IMR-90 (cell line): ENCODE data around the gene OR4B1. TPM values are rescaled to one million over a fixed set of nuclear protein-coding genes. Genes with fewer than 3 reads are reported as not detected.
A peak's percentile ranks its signal among the peaks of the same experiment; 100 is the strongest.

Experiments used
- ATAC-seq: fragments of 200-7000 bp; cut with Tn5 transposase; 2 replicates; pipeline ENCODE4 v1.9.1; 2020; ENCODE audit warnings: low read depth, mild to moderate bottlenecking, moderate library complexity
- BruUV-seq: library from RNA; stranded (reverse); fragments of 400-500 nt; replicated peaks from 2 replicates; lab custom pipeline; 2021; lab: Mats Ljungman, UMichigan
- CTCF ChIA-PET: fragments of 300-600 bp; formaldehyde crosslinking; extraction: SDS; loops from one replicate; lab custom pipeline; 2021; ENCODE audit warnings: antibody characterized with exemption; lab: Yijun Ruan, JAX
- POLR2A ChIA-PET: fragments of 300-600 bp; sonication (Branson Sonifier 250); formaldehyde crosslinking; loops from one replicate; lab custom pipeline; 2022; ENCODE audit warnings: antibody characterized with exemption; ENCODE audit not compliant: unreplicated experiment; lab: Charles Lee
- DNase-seq: peaks from one replicate; pipeline ENCODE4 v3.0.0; 2013
- H2AFZ ChIP-seq: replicated peaks from 2 replicates; pipeline ENCODE3; 2013; ENCODE audit warnings: low read length, mild to moderate bottlenecking; ENCODE audit not compliant: poor library complexity
- H2AK5ac ChIP-seq: 2 replicates; pipeline ENCODE4 v1.6.1; 2013; ENCODE audit warnings: low read depth, low read length, inconsistent platforms
- H2AK9ac ChIP-seq: replicated peaks from 2 replicates; pipeline ENCODE3; 2013; ENCODE audit warnings: mild to moderate bottlenecking, low read depth, low read length, moderate library complexity; ENCODE audit not compliant: poor library complexity
- H2BK120ac ChIP-seq: 2 replicates; pipeline ENCODE4 v1.6.1; 2013; ENCODE audit warnings: low read depth, low read length, inconsistent platforms
- H2BK15ac ChIP-seq: 3 replicates; pipeline ENCODE4 v1.6.1; 2013; ENCODE audit warnings: low read depth, low read length, inconsistent platforms
- H2BK20ac ChIP-seq: 2 replicates; pipeline ENCODE4 v1.6.1; 2013; ENCODE audit warnings: low read depth, mild to moderate bottlenecking, inconsistent platforms, low read length, moderate library complexity
- H2BK5ac ChIP-seq: 2 replicates; pipeline ENCODE4 v1.6.1; 2013; ENCODE audit warnings: mild to moderate bottlenecking, low read depth, low read length, inconsistent platforms; ENCODE audit not compliant: poor library complexity, severe bottlenecking
- H3K14ac ChIP-seq: replicated peaks from 2 replicates; pipeline ENCODE4 v1.6.1; 2013; ENCODE audit warnings: low read depth, low read length, inconsistent platforms
- H3K18ac ChIP-seq: 2 replicates; pipeline ENCODE4 v1.6.1; 2013; ENCODE audit warnings: low read depth, low read length, control low read depth
- H3K23ac ChIP-seq: 2 replicates; pipeline ENCODE4 v1.6.1; 2013; ENCODE audit warnings: low read depth, low read length, inconsistent platforms
- H3K27ac ChIP-seq: 2 replicates; pipeline ENCODE4 v1.5.1; 2013; ENCODE audit warnings: mild to moderate bottlenecking, control low read depth, low read length; ENCODE audit not compliant: insufficient read depth
- H3K27me3 ChIP-seq: 2 replicates; pipeline ENCODE4 v1.6.1; 2013; ENCODE audit warnings: low read length; ENCODE audit not compliant: control insufficient read depth, insufficient read depth
- H3K36me3 ChIP-seq: 2 replicates; pipeline ENCODE4 v1.6.1; 2013; ENCODE audit warnings: low read length, mixed read lengths; ENCODE audit not compliant: control insufficient read depth, insufficient read depth
- H3K4ac ChIP-seq: 2 replicates; pipeline ENCODE4 v1.6.1; 2013; ENCODE audit warnings: low read depth, low read length, inconsistent platforms
- H3K4me1 ChIP-seq: 2 replicates; pipeline ENCODE4 v1.6.1; 2013; ENCODE audit warnings: low read length, mixed read lengths; ENCODE audit not compliant: control insufficient read depth, insufficient read depth
- H3K4me2 ChIP-seq: 2 replicates; pipeline ENCODE4 v1.6.1; 2013; ENCODE audit warnings: low read depth, mild to moderate bottlenecking, control low read depth, low read length, moderate library complexity
- H3K4me3 ChIP-seq: 2 replicates; pipeline ENCODE4 v1.5.1; 2013; ENCODE audit warnings: low read depth, mild to moderate bottlenecking, control low read depth, low read length, moderate library complexity; ENCODE audit not compliant: insufficient read depth
- H3K56ac ChIP-seq: 2 replicates; pipeline ENCODE4 v1.6.1; 2013; ENCODE audit warnings: low read length, inconsistent platforms; ENCODE audit not compliant: insufficient read depth; ENCODE audit errors: extremely low read depth
- H3K79me1 ChIP-seq, 2 experiments: 2 replicates each; pipeline ENCODE4 v1.6.1; 2013; ENCODE audit warnings: low read length in 2 of 2, inconsistent platforms in 1 of 2, low read depth in 1 of 2
- H3K9ac ChIP-seq: 2 replicates; pipeline ENCODE4 v1.6.1; 2013; ENCODE audit warnings: low read depth, low read length, control low read depth
- H3K9me1 ChIP-seq: 2 replicates; pipeline ENCODE4 v1.6.1; 2013; ENCODE audit warnings: low read length, inconsistent platforms; ENCODE audit not compliant: insufficient read depth
- H3K9me3 ChIP-seq: 2 replicates; pipeline ENCODE4 v1.6.1; 2013; ENCODE audit warnings: low read length; ENCODE audit not compliant: control insufficient read depth, insufficient read depth
- H4K20me1 ChIP-seq: 2 replicates; pipeline ENCODE4 v1.6.1; 2013; ENCODE audit warnings: low read length, inconsistent platforms; ENCODE audit not compliant: insufficient read depth
- H4K5ac ChIP-seq: 2 replicates; pipeline ENCODE4 v1.6.1; 2013; ENCODE audit warnings: mild to moderate bottlenecking, low read depth, low read length, control low read depth
- H4K8ac ChIP-seq, 2 experiments: 2 replicates each; pipeline ENCODE4 v1.6.1; 2013; ENCODE audit warnings: low read depth in 2 of 2, low read length in 2 of 2, control low read depth in 1 of 2, inconsistent platforms in 1 of 2
- H4K91ac ChIP-seq: 2 replicates; pipeline ENCODE4 v1.6.1; 2013; ENCODE audit warnings: low read depth, low read length, inconsistent platforms; ENCODE audit not compliant: insufficient read depth
- BHLHE40 ChIP-seq: fragments of 150-350 bp; IDR thresholded peaks from 2 replicates; pipeline ENCODE4 v1.6.1; 2016; ENCODE audit warnings: mild to moderate bottlenecking, low read depth, low read length
- CEBPB ChIP-seq: IDR thresholded peaks from 2 replicates; pipeline ENCODE4 v1.6.1; 2012; ENCODE audit warnings: low read depth, low read length, improper control_type of control experiment
- CTCF ChIP-seq: conservative IDR thresholded peaks from 2 replicates; pipeline ENCODE4 v1.5.1; 2012; ENCODE audit warnings: mild to moderate bottlenecking, low read depth, low read length, improper control_type of control experiment
- FOS ChIP-seq: fragments of 150-350 bp; IDR thresholded peaks from 2 replicates; pipeline ENCODE4 v1.6.1; 2016; ENCODE audit warnings: low read depth, low read length
- MAFK ChIP-seq: IDR thresholded peaks from 2 replicates; pipeline ENCODE4 v1.6.1; 2012; ENCODE audit warnings: low read depth, low read length, improper control_type of control experiment
- MAZ ChIP-seq: IDR thresholded peaks from 2 replicates; pipeline ENCODE4 v1.6.1; 2012; ENCODE audit warnings: low read depth, mild to moderate bottlenecking, low read length, improper control_type of control experiment, moderate library complexity, borderline replicate concordance
- MXI1 ChIP-seq: IDR thresholded peaks from 2 replicates; pipeline ENCODE4 v1.6.1; 2012; ENCODE audit warnings: low read depth, mild to moderate bottlenecking, low read length, moderate library complexity, borderline replicate concordance
- NFE2L2 ChIP-seq: fragments of 150-350 bp; IDR thresholded peaks from 2 replicates; pipeline ENCODE4 v1.6.1; 2016; ENCODE audit warnings: low read depth, mild to moderate bottlenecking, low read length
- POLR2A ChIP-seq: IDR thresholded peaks from 2 replicates; pipeline ENCODE4 v1.6.1; 2012; ENCODE audit warnings: mild to moderate bottlenecking, low read depth, low read length
- RAD21 ChIP-seq: IDR thresholded peaks from 2 replicates; pipeline ENCODE4 v1.6.1; 2012; ENCODE audit warnings: low read length, improper control_type of control experiment
- RCOR1 ChIP-seq: IDR thresholded peaks from 2 replicates; pipeline ENCODE4 v1.6.1; 2012; ENCODE audit warnings: mild to moderate bottlenecking, low read length, improper control_type of control experiment; ENCODE audit not compliant: insufficient replicate concordance
- SMC3 ChIP-seq: fragments of 150-350 bp; IDR thresholded peaks from 2 replicates; pipeline ENCODE4 v1.6.1; 2016; ENCODE audit warnings: low read depth, mild to moderate bottlenecking, antibody characterized with exemption, low read length, moderate library complexity
- WGBS, 2 experiments: methylation state at CpG; one replicate each; pipeline versions ENCODE4 v1.1.5 to v1.1.7; 2013; ENCODE audit warnings: missing lambda C conversion rate in 2 of 2; ENCODE audit not compliant: insufficient read length in 1 of 2; ENCODE audit errors: extremely low coverage in 2 of 2; 5-methylcytosine and 5-hydroxymethylcytosine counted together
- dilution Hi-C: fragments of 300-500 bp; cut with HindIII; formaldehyde crosslinking; loops from one replicate; pipeline ENCODE4 v1.14.3; 2018; ENCODE audit warnings: low sequenced_read_pairs; ENCODE audit not compliant: unreplicated experiment
- in situ Hi-C: fragments of 300-500 bp; cut with MboI; formaldehyde crosslinking; loops from 3 replicates; pipeline ENCODE4 v1.14.3; 2019; ENCODE audit warnings: low sequenced_read_pairs, inconsistent platforms, mixed read lengths
- intact Hi-C: fragments of 100-400 bp; cut with micrococcal nuclease; formaldehyde crosslinking; loops from 2 replicates; pipeline ENCODE4 v1.10.0; 2022
- polyA plus RNA-seq, 3 experiments: library from polyadenylated mRNA; depleted of rRNA; stranded (reverse); fragments of >200 nt; gene quantifications; 2 replicates each; pipeline ENCODE4 v1.2.3, GENCODE V29; 2012; ENCODE audit warnings: low replicate concordance in 1 of 3
- total RNA-seq: library from RNA; depleted of rRNA; stranded (reverse); fragments of >200 nt; gene quantifications from 2 replicates; pipeline ENCODE4 v1.2.3, GENCODE V29; 2012
- TF ChIP-seq, protein P1 (sequence below): fragments of 150-350 bp; IDR thresholded peaks from 2 replicates; pipeline ENCODE4 v1.6.1; 2017; ENCODE audit warnings: mild to moderate bottlenecking, antibody characterized with exemption, low read length, low read depth
- TF ChIP-seq, protein P2 (sequence below): fragments of 150-350 bp; IDR thresholded peaks from 2 replicates; pipeline ENCODE4 v1.6.1; 2016; ENCODE audit warnings: low read depth, mild to moderate bottlenecking, low read length, moderate library complexity, borderline replicate concordance

Gene OR4B1
- total and polyA plus RNA-seq, 2 of the 4 experiments (the other 2 are of a cell fraction) = not detected

- no peaks in the 10 kb centered on the region for H3K36me3 ChIP-seq
- no peaks in the 10 kb centered on the region for H3K9me3 ChIP-seq
- H3K4me2 ChIP-seq = peak overlapping the region; percentile 35
- H3K9ac ChIP-seq = no peak overlapping the region
- no peak overlapping the region for H3K14ac ChIP-seq
- peaks cover 12% of the 10 kb centered on the region for H3K4me1 ChIP-seq
- intact Hi-C loops (loop anchor here (2.0 to 5.0 kb wide), 2 partner anchors 134 to 1824 kb away; partner anchors contain the start of gene OR4S1), in situ Hi-C loops (no loop called here), dilution Hi-C loops (no loop called here)
- ATAC-seq = peak; percentile 80
- POLR2A ChIA-PET = no interaction called here
- no peak overlapping the region for H2BK5ac ChIP-seq
- H3K4me3 ChIP-seq = no peak overlapping the region
- no peak overlapping the region for H4K5ac ChIP-seq
- no peak overlapping the region for H2BK15ac ChIP-seq
- H3K27me3 ChIP-seq = no peaks in the 10 kb centered on the region; the same call in 1 of the 2 replicates
- H3K23ac ChIP-seq = no peak overlapping the region
- H2BK20ac ChIP-seq = no peak overlapping the region
- H3K79me1 ChIP-seq = 0 out of 4 replicates have a peak, but pooled peaks cover 0 to 4% of the 10 kb centered on the region in 2 experiments
- no TSS peak for BruUV-seq
- H3K27ac ChIP-seq = no peak overlapping the region
- H3K4ac ChIP-seq = 0 out of 2 replicates have a peak overlapping the region, but pooled peaks have one; percentile 13
- no peaks in the 10 kb centered on the region for H4K20me1 ChIP-seq
- no peak overlapping the region; a peak in 1 of 4 replicates for H4K8ac ChIP-seq
- peak; percentile 69 for DNase-seq
- peaks cover 14% of the 10 kb centered on the region for H3K9me1 ChIP-seq
- no peak overlapping the region for H3K18ac ChIP-seq
- no peak overlapping the region for H2BK120ac ChIP-seq
- H2AK9ac ChIP-seq = no peak overlapping the region
- peak overlapping the region; percentile 25 for H2AFZ ChIP-seq
- no peak overlapping the region for H3K56ac ChIP-seq
- no peak overlapping the region for H2AK5ac ChIP-seq
- 34% methylated on average over 7 of the region's 14 CpGs; no CpG with 5 or more reads in 1 of the 2 experiments for WGBS, 2 experiments
- no peak overlapping the region for H4K91ac ChIP-seq
- CTCF ChIA-PET = interaction anchor here (0.6 to 1.0 kb wide), 4 partner anchors 10 to 216 kb away, joined by 3 to 4 read pairs (median 4); no protein-coding TSS in a partner anchor
- TF ChIP-seq BHLHE40 = no peak
- TF ChIP-seq, protein P1, sequence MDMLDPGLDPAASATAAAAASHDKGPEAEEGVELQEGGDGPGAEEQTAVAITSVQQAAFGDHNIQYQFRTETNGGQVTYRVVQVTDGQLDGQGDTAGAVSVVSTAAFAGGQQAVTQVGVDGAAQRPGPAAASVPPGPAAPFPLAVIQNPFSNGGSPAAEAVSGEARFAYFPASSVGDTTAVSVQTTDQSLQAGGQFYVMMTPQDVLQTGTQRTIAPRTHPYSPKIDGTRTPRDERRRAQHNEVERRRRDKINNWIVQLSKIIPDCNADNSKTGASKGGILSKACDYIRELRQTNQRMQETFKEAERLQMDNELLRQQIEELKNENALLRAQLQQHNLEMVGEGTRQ = no peak
- TF ChIP-seq, protein P2, sequence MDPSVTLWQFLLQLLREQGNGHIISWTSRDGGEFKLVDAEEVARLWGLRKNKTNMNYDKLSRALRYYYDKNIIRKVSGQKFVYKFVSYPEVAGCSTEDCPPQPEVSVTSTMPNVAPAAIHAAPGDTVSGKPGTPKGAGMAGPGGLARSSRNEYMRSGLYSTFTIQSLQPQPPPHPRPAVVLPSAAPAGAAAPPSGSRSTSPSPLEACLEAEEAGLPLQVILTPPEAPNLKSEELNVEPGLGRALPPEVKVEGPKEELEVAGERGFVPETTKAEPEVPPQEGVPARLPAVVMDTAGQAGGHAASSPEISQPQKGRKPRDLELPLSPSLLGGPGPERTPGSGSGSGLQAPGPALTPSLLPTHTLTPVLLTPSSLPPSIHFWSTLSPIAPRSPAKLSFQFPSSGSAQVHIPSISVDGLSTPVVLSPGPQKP = no peak
- TF ChIP-seq FOS = no peak
- TF ChIP-seq CEBPB = no peak
- TF ChIP-seq MAZ = no peak
- TF ChIP-seq RAD21 = peak; percentile 88
- TF ChIP-seq MXI1 = no peak
- no peak for TF ChIP-seq RCOR1
- TF ChIP-seq POLR2A = no peak
- no peak for TF ChIP-seq NFE2L2
- peak; percentile 90 for TF ChIP-seq CTCF
- TF ChIP-seq SMC3 = peak; percentile 66
- TF ChIP-seq MAFK = no peak
These were observed 43.6 kb upstream of the OR4B1 start for GRCh38 chr11:48172818-48173609.
